GM20000 (cell line): ENCODE results near the gene EXOSC5.

Experiments used
- DNase-seq: peaks from one replicate; pipeline ENCODE4 v3.0.0; 2012; ENCODE audit warnings: low spot score
- TF ChIP-seq, protein P1 (sequence below): IDR thresholded peaks from 2 replicates; pipeline ENCODE4 v1.5.1; 2012; ENCODE audit warnings: mild to moderate bottlenecking, control low read depth; ENCODE audit errors: extremely low read depth, missing control alignments

Gene EXOSC5

GRCh38 chr19:41401483-41401882 lies 4.3 kb upstream of the EXOSC5 start:
- DNase-seq, result no peak
- TF ChIP-seq, protein P1, sequence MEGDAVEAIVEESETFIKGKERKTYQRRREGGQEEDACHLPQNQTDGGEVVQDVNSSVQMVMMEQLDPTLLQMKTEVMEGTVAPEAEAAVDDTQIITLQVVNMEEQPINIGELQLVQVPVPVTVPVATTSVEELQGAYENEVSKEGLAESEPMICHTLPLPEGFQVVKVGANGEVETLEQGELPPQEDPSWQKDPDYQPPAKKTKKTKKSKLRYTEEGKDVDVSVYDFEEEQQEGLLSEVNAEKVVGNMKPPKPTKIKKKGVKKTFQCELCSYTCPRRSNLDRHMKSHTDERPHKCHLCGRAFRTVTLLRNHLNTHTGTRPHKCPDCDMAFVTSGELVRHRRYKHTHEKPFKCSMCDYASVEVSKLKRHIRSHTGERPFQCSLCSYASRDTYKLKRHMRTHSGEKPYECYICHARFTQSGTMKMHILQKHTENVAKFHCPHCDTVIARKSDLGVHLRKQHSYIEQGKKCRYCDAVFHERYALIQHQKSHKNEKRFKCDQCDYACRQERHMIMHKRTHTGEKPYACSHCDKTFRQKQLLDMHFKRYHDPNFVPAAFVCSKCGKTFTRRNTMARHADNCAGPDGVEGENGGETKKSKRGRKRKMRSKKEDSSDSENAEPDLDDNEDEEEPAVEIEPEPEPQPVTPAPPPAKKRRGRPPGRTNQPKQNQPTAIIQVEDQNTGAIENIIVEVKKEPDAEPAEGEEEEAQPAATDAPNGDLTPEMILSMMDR, result no peak

- TF ChIP-seq, protein P1, result no peak
- DNase-seq, result no peak
Measured at GRCh38 chr19:41399525-41399924, 2.4 kb upstream of the EXOSC5 start.

DNA sequence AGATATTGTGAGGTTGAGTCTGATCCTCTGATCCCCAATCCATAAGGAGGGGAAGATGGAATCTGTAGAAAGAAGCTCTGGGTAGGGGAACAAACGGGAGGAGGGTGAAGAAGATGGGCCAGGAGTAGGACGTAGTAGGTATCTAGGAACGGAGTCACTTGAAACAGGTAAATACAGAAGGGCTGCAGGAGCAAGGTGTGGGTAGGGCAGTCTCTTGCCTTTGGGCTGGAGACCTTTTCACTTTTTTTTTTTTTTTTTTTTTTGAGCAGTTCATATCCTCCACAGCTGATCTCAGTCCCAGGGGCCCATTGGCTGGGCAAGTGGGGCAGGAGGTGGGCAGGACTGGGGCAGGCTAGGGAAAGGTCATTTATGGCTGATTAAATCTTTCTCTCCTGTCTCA lies 1.9 kb upstream of the EXOSC5 start:
- TF ChIP-seq, protein P1, result no peak
- DNase-seq, result no peak

DNA sequence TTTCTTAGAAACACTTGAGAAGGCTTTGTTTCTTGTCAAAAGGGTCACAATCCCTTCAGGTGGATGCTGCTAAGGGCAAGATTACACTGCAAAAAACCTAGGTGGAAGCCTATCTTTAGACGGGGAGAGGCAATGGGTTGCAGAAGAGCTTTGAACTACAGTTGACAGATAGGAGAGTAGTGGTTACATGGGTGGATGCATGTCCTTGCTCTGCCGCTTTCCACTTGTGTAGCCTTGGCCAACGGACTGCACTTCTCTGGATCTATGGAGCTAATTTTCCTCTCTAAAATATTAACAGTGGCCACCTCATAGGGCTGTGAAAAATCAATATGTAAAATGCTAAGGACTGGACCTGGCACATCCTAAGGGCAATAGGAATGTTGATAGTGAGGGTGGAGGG lies 1.4 kb upstream of the EXOSC5 start:
- no peak for DNase-seq
- TF ChIP-seq, protein P1, result no peak

- TF ChIP-seq, protein P1, result no peak
- DNase-seq, result no peak
Measured at GRCh38 chr19:41398050-41398418, 875 bp upstream of the EXOSC5 start.

DNA sequence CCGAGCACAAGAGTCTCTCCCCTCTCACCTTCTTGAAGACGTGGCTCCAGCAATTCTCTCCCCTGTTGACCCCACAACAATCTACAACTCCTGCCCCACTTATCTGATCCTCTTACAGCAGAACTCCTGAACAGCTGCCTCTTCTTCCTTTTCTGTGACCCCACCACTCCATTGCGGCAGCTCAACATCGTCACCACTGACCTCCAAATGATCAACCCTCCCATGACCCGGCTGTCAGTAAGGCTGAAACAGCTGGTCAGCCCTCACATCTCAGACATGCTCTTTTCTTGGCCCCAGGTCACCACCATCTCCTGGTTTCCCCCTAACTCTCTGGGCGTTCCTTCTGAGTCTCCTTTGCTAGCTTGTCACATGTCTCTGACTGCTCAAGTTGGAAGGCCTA lies 1.8 kb downstream of the EXOSC5 start:
- no peak for DNase-seq
- TF ChIP-seq, protein P1, result no peak

DNA sequence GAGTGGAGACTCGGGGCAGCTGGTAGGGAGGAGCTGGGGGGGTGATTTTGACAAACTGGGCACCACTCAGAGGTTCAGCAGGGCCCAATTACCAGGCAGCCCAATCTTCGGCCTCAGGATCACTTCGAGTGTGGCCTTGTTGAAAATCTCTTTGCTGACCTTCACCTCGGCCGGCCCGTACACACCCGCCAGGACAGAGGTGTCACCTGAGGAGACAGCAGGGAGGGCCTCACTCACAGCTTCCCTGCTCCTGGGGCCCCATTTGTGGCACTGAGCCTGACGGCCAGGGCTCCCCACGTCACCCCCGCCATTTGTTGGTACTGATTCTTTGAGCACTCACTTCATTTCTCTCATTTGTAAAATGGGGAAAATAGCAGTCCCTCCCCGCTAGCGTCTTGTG lies 4.4 kb downstream of the EXOSC5 start:
- no peak for DNase-seq
- TF ChIP-seq, protein P1, result no peak
